ENCODE results near the gene PSAP.
"Not testable (repeated sequence)": the region's sequence is repeated elsewhere in the genome, so short reads cannot be mapped to it uniquely, and the experiment has no call there.

The PSAP gene

GRCh38 chr10:71873582-71874211, 22.6 kb upstream of the PSAP start:
- no peak for DNase-seq (ENCODE audit: low spot score)

- DNase-seq (ENCODE audit: low spot score): not testable (repeated sequence)
Measured at GRCh38 chr10:71869601-71870000, 18.6 kb upstream of the PSAP start.

DNA sequence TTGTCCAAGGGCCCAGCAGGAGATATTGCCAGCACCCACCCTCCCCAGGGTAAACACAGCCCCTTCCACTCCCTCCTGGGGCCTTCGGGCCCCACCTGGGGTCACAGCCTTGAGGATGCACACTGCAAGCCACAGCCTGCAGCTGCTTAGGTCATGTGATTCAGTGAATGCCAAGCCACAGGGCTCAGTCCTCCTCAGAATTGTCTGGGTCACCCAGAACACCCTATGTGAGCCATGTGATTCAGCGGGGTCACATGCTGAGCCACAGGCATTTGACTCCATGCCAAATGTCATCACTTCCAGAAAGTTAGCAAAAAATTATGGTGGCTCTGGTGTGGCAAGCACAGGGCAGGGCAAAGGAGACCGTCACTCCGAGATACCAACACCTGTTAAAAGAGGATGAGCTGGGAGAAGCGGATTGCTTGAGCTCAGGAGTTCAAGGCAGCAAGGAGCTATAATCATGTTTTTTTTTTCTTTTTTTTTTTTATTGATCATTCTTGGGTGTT, 17.2 kb upstream of the PSAP start:
- no peak for DNase-seq (ENCODE audit: low spot score)

DNA sequence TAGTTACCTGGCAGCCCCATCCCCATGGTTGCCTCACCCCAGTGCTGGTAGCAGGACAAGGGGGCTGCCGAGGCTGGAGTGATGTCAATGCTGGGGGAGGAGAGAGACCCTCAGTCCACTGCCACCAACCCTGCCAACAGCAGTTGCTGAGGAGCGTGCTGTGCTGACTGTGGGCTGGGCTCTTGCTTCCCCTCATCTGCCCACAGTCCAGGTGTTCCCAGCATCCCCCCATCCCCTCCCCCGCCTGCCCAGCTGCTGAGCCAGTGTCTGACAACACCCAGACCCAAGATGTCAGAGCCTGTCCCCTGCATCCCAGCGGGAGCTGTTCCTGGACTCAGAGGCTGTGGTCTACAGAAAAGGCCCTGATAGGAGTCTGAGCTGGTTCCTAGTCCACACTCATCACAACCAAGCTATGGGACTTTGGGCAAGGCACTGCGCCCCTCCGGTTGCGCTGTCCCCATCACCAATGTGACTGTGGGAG, 14.6 kb upstream of the PSAP start:
- no peak for DNase-seq (ENCODE audit: low spot score)

DNA sequence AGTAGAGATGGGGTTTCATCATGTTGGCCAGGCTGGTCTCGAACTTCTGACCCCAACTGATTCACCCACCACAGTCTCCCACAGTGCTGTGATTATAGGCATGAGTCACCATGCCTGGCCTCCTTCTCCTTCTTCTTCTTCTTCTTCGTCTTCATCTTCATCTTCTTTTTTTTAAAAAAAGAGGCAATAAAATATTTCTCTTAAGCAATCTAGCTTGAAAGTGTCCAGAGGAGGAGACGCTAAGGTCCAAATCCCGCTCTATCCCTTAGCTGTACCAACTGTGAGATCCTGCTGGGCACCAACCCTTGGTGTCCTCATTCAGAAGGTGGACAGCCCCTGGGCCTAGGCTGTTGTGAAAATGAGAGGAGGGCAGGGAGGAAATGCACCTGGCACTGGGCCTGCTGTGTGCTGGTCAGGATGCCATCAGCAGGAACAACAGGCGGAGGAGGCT, 13.9 kb upstream of the PSAP start:
- no peak for DNase-seq (ENCODE audit: low spot score)

GRCh38 chr10:71863203-71863602, 12.2 kb upstream of the PSAP start:
- DNase-seq (ENCODE audit: low spot score): no peak

DNA sequence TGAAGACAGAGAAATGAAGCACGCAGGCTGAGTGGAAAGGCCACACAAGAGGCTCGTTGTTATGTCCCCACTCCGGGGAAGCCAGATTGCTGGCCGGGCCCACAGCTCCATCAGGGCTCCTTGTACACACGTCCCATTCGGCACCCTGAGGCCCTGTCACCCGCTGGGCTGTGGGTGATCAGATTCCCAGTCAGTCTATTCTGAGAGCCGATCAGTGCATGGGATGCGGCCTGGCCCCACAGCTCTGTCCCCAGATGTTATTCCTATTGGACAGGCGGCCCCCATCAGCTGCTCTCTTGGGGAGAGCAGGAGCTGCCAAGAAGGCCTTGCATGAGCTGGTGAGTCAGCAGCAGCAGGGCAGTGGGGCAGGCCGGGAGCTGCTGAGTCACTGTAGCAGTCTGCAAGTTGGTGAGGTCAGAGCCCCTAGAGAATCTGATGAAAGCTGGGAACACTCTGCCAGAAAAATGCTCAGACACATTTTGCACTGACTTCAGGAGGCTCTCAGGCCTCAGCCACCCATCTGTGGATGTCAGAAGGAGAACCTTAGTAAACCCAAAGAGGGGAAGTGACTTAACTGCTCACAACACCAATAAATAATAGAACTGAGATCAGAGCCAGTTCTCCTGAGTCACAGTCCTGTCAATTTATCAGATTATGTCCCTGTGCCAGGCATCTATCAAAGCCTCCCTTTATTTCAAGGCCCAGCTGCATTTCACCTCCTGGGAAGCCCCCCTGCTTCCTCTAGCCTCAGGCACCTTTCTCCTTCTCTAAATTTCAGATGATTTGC, 9.4 kb upstream of the PSAP start:
- DNase-seq (ENCODE audit: low spot score): peak; percentile 98

DNA sequence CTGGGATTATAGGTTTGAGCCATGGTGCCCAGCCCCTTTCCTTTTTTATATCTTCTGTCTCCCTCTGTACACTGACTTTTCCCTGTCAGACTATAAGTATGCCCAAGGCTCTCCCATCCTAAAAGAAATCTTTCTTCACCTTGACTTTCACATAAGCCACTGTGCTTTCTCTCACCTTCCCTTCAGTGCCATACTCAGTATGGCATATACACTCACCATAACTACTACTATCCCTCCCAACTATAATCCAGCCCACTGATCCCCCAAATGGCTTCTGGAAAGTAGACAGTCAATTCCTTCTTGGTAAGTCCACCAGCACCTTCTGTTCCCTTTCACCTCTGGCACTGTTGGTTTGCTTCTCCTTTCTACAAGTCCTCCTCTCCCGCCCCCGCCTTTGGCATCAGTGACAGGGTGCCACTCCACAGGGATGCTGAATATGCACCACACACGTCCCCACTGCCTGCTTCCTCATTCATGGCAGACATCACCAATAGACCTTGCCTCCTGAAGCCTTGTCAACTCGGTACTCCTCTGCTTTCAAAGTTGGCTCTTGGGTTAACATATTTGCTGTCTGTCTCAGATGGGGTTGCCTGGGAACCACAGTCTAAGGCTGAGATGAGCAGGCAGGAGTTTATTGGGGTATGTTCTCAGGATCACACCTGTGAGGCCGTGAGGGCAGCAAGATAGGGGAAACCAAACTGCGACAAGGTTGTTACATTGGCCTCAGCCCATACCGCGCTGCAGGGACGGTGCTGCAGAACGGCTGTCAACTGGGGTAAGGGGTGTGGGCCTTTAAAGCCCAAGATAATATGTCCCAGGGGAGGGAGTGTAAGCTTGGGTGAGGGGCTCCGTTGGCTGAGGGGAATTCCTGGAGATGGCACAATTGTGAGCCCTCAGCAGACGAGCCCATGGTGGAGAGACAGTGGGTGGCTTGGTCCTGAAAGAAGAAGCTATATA, 7.2 kb upstream of the PSAP start:
- no peak for DNase-seq (ENCODE audit: low spot score)

GRCh38 chr10:71856619-71857018, 5.6 kb upstream of the PSAP start:
- no peak for DNase-seq (ENCODE audit: low spot score)

- DNase-seq (ENCODE audit: low spot score): no peak
Measured at GRCh38 chr10:71854031-71854430, 3.0 kb upstream of the PSAP start.

DNA sequence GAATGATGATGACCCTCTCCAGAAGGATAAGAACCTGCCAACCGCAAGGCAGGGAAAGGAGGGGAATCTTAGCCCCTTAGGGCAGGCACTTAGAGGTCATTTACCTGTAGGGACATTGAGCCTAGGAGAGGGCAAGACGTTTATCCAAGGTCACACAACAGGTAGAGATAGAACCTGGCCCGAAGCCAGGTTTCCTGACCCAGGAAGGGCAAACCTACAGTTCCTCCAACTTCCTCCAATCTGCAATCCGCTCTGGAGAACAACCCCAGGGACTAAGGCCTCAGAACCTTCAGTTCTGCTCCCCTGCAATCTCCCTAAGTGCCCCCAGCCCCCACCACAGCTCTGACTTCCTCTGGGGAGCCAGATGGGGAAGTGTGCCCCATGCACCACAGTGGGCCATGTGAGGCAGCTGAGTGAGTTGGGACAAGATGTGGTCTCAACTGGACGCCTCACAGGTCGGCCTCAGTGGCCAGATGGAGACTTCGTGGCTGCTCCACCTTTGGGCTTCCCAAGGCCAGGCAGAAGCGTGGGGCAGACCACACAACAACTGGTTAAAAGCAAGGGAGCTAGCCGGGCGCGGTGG, 1.4 kb upstream of the PSAP start:
- no peak for DNase-seq (ENCODE audit: low spot score)

- not testable (repeated sequence) for DNase-seq (ENCODE audit: low spot score)
Measured at GRCh38 chr10:71851465-71852095, 529 bp upstream of the PSAP start.

DNA sequence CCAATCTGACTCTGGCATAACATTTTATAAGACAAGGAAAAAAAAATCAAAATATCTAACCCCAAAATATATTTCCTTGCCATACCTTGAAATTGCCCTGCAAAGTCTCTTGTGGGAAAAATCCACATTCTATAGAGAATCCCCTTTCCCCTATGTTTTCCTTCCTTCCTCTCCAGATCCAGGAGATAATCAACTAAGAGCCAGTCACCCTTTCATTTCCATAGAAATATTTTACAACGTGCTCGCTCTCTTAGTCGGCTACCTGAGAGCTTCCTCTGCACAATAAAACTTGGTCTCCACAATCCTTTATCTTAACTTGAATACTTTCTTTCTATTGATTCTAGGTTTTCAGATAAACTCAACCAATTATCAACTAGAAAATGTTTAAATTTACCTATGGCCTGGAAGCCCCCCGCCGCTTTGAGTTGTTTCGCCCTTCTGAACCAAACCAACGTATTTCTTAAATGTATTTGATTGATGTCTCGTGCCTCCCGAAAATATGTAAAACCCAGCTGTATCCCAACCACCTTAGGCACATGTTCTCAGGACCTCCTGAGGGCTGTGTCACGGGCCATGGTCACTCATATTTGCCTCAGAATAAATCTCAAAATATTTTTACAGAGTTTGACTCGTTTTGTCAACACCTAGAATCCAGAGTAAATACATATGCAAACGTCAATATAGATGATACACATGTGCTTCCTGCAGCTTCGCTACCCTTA, 869 bp downstream of the PSAP start:
- no peak for DNase-seq (ENCODE audit: low spot score)

GRCh38 chr10:71849461-71849908, 1.6 kb downstream of the PSAP start:
- no peak for DNase-seq (ENCODE audit: low spot score)

DNA sequence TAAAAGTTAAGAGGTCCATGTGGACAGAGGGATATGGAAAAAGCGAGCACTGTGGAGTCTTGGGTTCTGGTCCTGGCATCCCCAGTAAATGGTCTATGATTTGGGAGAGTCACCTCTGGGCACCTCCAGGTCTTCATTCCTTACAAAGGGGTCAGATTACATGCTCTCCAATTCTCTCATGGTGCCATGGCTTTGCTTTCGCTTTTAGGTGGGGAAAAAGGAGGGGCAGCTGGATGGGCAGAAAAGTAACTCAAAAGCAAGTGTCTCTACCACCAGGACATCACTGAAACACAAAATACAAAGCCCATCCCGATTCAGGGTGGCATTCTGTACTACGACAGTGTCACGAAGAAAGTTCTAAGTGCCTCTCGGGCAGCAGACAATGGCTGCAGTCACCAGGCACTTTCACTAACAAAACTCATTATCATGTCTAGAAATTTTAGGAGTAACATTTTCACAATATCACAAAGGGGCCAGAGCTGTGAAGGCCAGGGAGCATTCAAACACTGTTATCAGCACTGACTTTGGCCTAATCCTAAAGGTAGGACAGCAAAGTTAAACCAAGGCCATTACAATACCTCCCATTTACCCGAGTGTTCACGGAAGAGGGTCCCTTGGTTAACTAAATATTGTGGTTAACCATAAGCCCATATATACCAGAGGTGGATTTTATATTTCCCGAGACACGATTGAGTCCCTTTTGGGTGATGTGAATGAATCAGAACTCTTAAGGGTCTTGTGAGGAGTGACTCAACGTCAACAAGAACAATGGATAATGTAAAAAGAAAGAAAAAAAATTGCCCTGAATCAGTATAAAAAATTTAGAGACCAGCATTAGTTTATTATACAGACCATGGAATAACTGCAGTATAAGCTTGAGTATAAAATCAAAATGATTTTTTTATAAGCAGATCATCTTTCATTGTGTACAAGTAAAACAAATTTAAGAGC, 2.5 kb downstream of the PSAP start:
- DNase-seq (ENCODE audit: low spot score): peak; percentile 64

DNA sequence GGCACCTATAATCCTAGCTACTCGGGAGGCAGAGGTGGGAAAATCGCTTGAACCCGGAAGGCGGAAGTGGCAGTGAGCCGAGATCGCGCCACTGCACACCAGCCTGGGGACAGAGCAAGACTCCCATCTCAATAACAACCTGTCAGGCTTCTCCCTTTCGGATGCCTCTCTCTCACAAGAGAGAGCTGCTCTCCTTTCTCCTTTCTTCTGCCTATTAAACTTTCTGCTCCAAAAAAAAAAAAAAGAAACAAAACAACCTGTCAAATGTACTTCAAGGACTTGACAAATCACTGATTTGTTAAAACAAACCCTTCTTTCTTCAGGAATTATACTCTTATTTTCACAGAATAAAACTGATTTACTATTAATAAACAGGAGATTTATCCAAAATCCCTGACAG, 3.6 kb downstream of the PSAP start:
- no peak for DNase-seq (ENCODE audit: low spot score)

GRCh38 chr10:71846816-71847215, 4.2 kb downstream of the PSAP start:
- DNase-seq (ENCODE audit: low spot score): no peak

GRCh38 chr10:71845410-71846405, 5.3 kb downstream of the PSAP start:
- no peak for DNase-seq (ENCODE audit: low spot score)
